Activated CD8-positive, alpha-beta memory T cell treated with anti-CD3 and anti-CD28 coated beads, Interleukin-2, amount 50 U/mL, for 24 hours (primary cell): ENCODE data around the gene EFCAB12.
"Not testable (repeated sequence)": the region's sequence is repeated elsewhere in the genome, so short reads cannot be mapped to it uniquely, and the experiment has no call there.

Experiments used
- DNase-seq: peaks from one replicate; pipeline ENCODE4 v3.0.0-alpha.2; 2020; ENCODE audit errors: extremely low read depth

EFCAB12 gene

GRCh38 chr3:129393760-129394564, 34.5 kb downstream of the EFCAB12 start:
- not testable (repeated sequence) for DNase-seq

- DNase-seq, result no peak
Measured at GRCh38 chr3:129393271-129393670, 35.2 kb downstream of the EFCAB12 start.

GRCh38 chr3:129392106-129392887, 36.1 kb downstream of the EFCAB12 start:
- DNase-seq, result not testable (repeated sequence)

GRCh38 chr3:129391583-129391982, 36.9 kb downstream of the EFCAB12 start:
- not testable (repeated sequence) for DNase-seq

GRCh38 chr3:129389572-129389937, 38.9 kb downstream of the EFCAB12 start:
- DNase-seq, result no peak

- DNase-seq, result not testable (repeated sequence)
Measured at GRCh38 chr3:129388791-129389571, 39.5 kb downstream of the EFCAB12 start.

- DNase-seq, result no peak
Measured at GRCh38 chr3:129387487-129387886, 40.9 kb downstream of the EFCAB12 start.

- no peak for DNase-seq
Measured at GRCh38 chr3:129386984-129387383, 41.5 kb downstream of the EFCAB12 start.

- DNase-seq, result not testable (repeated sequence)
Measured at GRCh38 chr3:129385507-129385906, 42.9 kb downstream of the EFCAB12 start.

GRCh38 chr3:129384594-129385323, 43.7 kb downstream of the EFCAB12 start:
- no peak for DNase-seq

GRCh38 chr3:129384103-129384502, 44.3 kb downstream of the EFCAB12 start:
- DNase-seq, result not testable (repeated sequence)

GRCh38 chr3:129383292-129383860, 45.1 kb downstream of the EFCAB12 start:
- no peak for DNase-seq

GRCh38 chr3:129382366-129382765, 46.1 kb downstream of the EFCAB12 start:
- no peak for DNase-seq

GRCh38 chr3:129379582-129380358, 48.7 kb downstream of the EFCAB12 start:
- no peak for DNase-seq

GRCh38 chr3:129378949-129379348, 49.5 kb downstream of the EFCAB12 start:
- no peak for DNase-seq

- DNase-seq, result no peak
Measured at GRCh38 chr3:129377615-129378014, 50.8 kb downstream of the EFCAB12 start.

GRCh38 chr3:129375099-129375498, 53.3 kb downstream of the EFCAB12 start:
- no peak for DNase-seq

- DNase-seq, result no peak
Measured at GRCh38 chr3:129371041-129371826, 57.2 kb downstream of the EFCAB12 start.

- no peak for DNase-seq
Measured at GRCh38 chr3:129370248-129370964, 58.0 kb downstream of the EFCAB12 start.
